Measurements from ENCODE around the gene EXOC4. TPM values are rescaled to one million over a fixed set of nuclear protein-coding genes. Genes with fewer than 3 reads are reported as not detected.

EXOC4 gene
- total and polyA plus RNA-seq, 2 donors (not counting 3 experiments of a cell fraction or from before 2014, with no cell fraction given), result 20.3 to 73.1 TPM

- Histone ChIP-seq H3K9me1 (replicated peaks; ENCODE audit: control insufficient read depth, extremely low read depth, insufficient read depth, low read length) (no peaks in the 10 kb centered on the region), H3K79me2 (ENCODE audit: control insufficient read depth, insufficient read depth, low read length) (no peaks in the 10 kb centered on the region), H3K36me3 (ENCODE audit: control insufficient read depth in 2 of 2, extremely low read depth in 1 of 2, insufficient read depth in 2 of 2, low read length in 2 of 2) (peaks cover 0 to 3% of the 10 kb centered on the region in 2 experiments), H3K4me2 (ENCODE audit: insufficient read depth, low read length) (no peak overlapping the region), H3K9me3 (replicated peaks; ENCODE audit: control insufficient read depth, insufficient read depth, low read length) (no peaks in the 10 kb centered on the region), H3K27ac (ENCODE audit: insufficient read depth, low read depth, low read length) (no peak overlapping the region), H2AFZ (ENCODE audit: low read depth, low read length) (no peak overlapping the region), H4K20me1 (replicated peaks; ENCODE audit: control insufficient read depth, extremely low read depth, insufficient read depth, low read length) (no peaks in the 10 kb centered on the region), H3K4me1 (ENCODE audit: control insufficient read depth, extremely low read depth, insufficient read depth, low read length) (no peaks in the 10 kb centered on the region), H3K9ac (replicated peaks; ENCODE audit: extremely low read depth, insufficient read depth, low read length) (no peak overlapping the region), H3K4me3 (replicated peaks in 1 of 3; ENCODE audit: insufficient read depth in 1 of 3, low read depth in 1 of 3, low read length in 3 of 3) (no peak overlapping the region), H3K27me3 (ENCODE audit: control insufficient read depth in 2 of 2, insufficient read depth in 2 of 2, low read length in 2 of 2) (no peaks in the 10 kb centered on the region)
- peak; percentile 59 for FAIRE-seq
- ChIA-PET POLR2A (no interaction called here), CTCF (no interaction called here)
- BruUV-seq (replicated peaks), result no TSS peak
- dilution Hi-C loops (cut with MboI; ENCODE audit: extremely low pct_ligation_motif_present, low sequenced_read_pairs) (no loop called here), intact Hi-C loops (cut with micrococcal nuclease) (no loop called here)
- DNase-seq (ENCODE audit: low read depth, low spot score), result peak; percentile 24
- TF ChIP-seq FOS (IDR thresholded peaks at IDR 0.05; ENCODE audit: borderline replicate concordance, insufficient read depth, low read length) (peak; percentile 38), MYC (IDR thresholded peaks at IDR 0.05; ENCODE audit: low read depth, low read length) (no peak), MAX (IDR thresholded peaks at IDR 0.05; ENCODE audit: insufficient read depth, insufficient read length) (no peak), EZH2 (IDR thresholded peaks at IDR 0.05; ENCODE audit: borderline replicate concordance, low read depth, low read length, severe bottlenecking) (no peak), POLR2AphosphoS5 (IDR thresholded peaks at IDR 0.05; ENCODE audit: insufficient read depth, low read depth, low read length) (no peak)
These were observed 37.2 kb downstream of the EXOC4 start for GRCh38 chr7:133290041-133290440.

GRCh38 chr7:133290676-133291333 is 37.9 kb downstream of the EXOC4 start:
- FAIRE-seq, result no peak
- no TSS peak for BruUV-seq (replicated peaks)
- TF ChIP-seq CTCF (IDR thresholded peaks at IDR 0.05; ENCODE audit: extremely low read depth in 1 of 2, insufficient read depth in 1 of 2, low read depth in 1 of 2, low read length in 2 of 2), result no peak
- no peak for TF ChIP-seq MYC (IDR thresholded peaks at IDR 0.05; ENCODE audit: low read depth, low read length)
- no peak for TF ChIP-seq GATA2 (IDR thresholded peaks at IDR 0.05; ENCODE audit: insufficient read depth, insufficient read length, low read depth, low read length)
- no peak for TF ChIP-seq JUN (IDR thresholded peaks at IDR 0.05; ENCODE audit: borderline replicate concordance, insufficient read depth, insufficient read length, low read depth)
- no peak for TF ChIP-seq POLR2AphosphoS5 (IDR thresholded peaks at IDR 0.05; ENCODE audit: insufficient read depth, low read depth, low read length)
- TF ChIP-seq MAX (IDR thresholded peaks at IDR 0.05; ENCODE audit: insufficient read depth, insufficient read length), result no peak
- H2AFZ ChIP-seq (ENCODE audit: low read depth, low read length), result no peak overlapping the region
- H3K9ac ChIP-seq (replicated peaks; ENCODE audit: extremely low read depth, insufficient read depth, low read length), result no peak overlapping the region
- H3K27ac ChIP-seq (ENCODE audit: insufficient read depth, low read depth, low read length), result no peak overlapping the region
- H3K36me3 ChIP-seq (ENCODE audit: control insufficient read depth in 2 of 2, extremely low read depth in 1 of 2, insufficient read depth in 2 of 2, low read length in 2 of 2), result peaks cover 0 to 3% of the 10 kb centered on the region in 2 experiments
- POLR2A ChIA-PET, result no interaction called here
- CTCF ChIA-PET, result interaction anchor here (0.8 kb wide), 1 partner anchor 61 kb away, joined by 3 read pairs; no protein-coding TSS in a partner anchor
- no peaks in the 10 kb centered on the region for H3K79me2 ChIP-seq (ENCODE audit: control insufficient read depth, insufficient read depth, low read length)
- no peaks in the 10 kb centered on the region for H3K9me1 ChIP-seq (replicated peaks; ENCODE audit: control insufficient read depth, extremely low read depth, insufficient read depth, low read length)
- dilution Hi-C loops (cut with MboI; ENCODE audit: extremely low pct_ligation_motif_present, low sequenced_read_pairs) (no loop called here), intact Hi-C loops (cut with micrococcal nuclease) (no loop called here)
- no peak overlapping the region for H3K4me3 ChIP-seq (replicated peaks in 1 of 3; ENCODE audit: insufficient read depth in 1 of 3, low read depth in 1 of 3, low read length in 3 of 3)
- H3K4me1 ChIP-seq (ENCODE audit: control insufficient read depth, extremely low read depth, insufficient read depth, low read length), result no peaks in the 10 kb centered on the region
- H3K27me3 ChIP-seq (ENCODE audit: control insufficient read depth in 2 of 2, insufficient read depth in 2 of 2, low read length in 2 of 2), result no peaks in the 10 kb centered on the region
- no peaks in the 10 kb centered on the region for H3K9me3 ChIP-seq (replicated peaks; ENCODE audit: control insufficient read depth, insufficient read depth, low read length)
- H3K4me2 ChIP-seq (ENCODE audit: insufficient read depth, low read length), result no peak overlapping the region
- no peak for DNase-seq (ENCODE audit: low read depth, low spot score)
- H4K20me1 ChIP-seq (replicated peaks; ENCODE audit: control insufficient read depth, extremely low read depth, insufficient read depth, low read length), result no peaks in the 10 kb centered on the region
